Bronchial epithelial cell (primary cell): ENCODE data around the gene ZC3H4. TPM values are rescaled to one million over a fixed set of nuclear protein-coding genes. Genes with fewer than 3 reads are reported as not detected.
A peak's percentile ranks its signal among the peaks of the same experiment; 100 is the strongest.

ENCODE experiments used
- DNase-seq: peaks from one replicate; pipeline ENCODE4 v3.0.0-alpha.2; 2010; ENCODE audit warnings: low read depth
- FAIRE-seq: peaks from 2 replicates; lab custom pipeline; 2011; peaks lifted over from hg19 to GRCh38; lab: Jason Lieb, UNC
- H3K27me3 ChIP-seq: 2 replicates; pipeline ENCODE4 v1.5.1; 2011; ENCODE audit warnings: low read length; ENCODE audit not compliant: control insufficient read depth, insufficient read depth
- H3K36me3 ChIP-seq: 2 replicates; pipeline ENCODE4 v1.5.1; 2011; ENCODE audit warnings: low read length; ENCODE audit not compliant: control insufficient read depth, insufficient read depth
- H3K4me3 ChIP-seq: 2 replicates; pipeline ENCODE4 v1.5.1; 2011; ENCODE audit warnings: mild to moderate bottlenecking, low read depth, low read length, control low read depth
- CTCF ChIP-seq: IDR thresholded peaks from 2 replicates; pipeline ENCODE4 v1.5.1; 2011; ENCODE audit warnings: mild to moderate bottlenecking, moderate library complexity, low read length, control low read depth, inconsistent platforms; ENCODE audit not compliant: insufficient read depth, severe bottlenecking
- total RNA-seq: library from RNA; depleted of rRNA; stranded (reverse); fragments of >200 nt; gene quantifications from 2 replicates; pipeline ENCODE4 v1.2.1, GENCODE V29; 2014

ZC3H4 gene
- total RNA-seq, 1 donor from 2014 or later: 2.6 TPM

- no peak for TF ChIP-seq CTCF
- no peak overlapping the region for H3K4me3 ChIP-seq
- H3K27me3 ChIP-seq: no peaks in the 10 kb centered on the region
- FAIRE-seq (no peak), DNase-seq (peak; percentile 53)
- H3K36me3 ChIP-seq: peaks cover 5% of the 10 kb centered on the region
Measured at GRCh38 chr19:47107953-47108746, 5.4 kb downstream of the ZC3H4 start.

DNA sequence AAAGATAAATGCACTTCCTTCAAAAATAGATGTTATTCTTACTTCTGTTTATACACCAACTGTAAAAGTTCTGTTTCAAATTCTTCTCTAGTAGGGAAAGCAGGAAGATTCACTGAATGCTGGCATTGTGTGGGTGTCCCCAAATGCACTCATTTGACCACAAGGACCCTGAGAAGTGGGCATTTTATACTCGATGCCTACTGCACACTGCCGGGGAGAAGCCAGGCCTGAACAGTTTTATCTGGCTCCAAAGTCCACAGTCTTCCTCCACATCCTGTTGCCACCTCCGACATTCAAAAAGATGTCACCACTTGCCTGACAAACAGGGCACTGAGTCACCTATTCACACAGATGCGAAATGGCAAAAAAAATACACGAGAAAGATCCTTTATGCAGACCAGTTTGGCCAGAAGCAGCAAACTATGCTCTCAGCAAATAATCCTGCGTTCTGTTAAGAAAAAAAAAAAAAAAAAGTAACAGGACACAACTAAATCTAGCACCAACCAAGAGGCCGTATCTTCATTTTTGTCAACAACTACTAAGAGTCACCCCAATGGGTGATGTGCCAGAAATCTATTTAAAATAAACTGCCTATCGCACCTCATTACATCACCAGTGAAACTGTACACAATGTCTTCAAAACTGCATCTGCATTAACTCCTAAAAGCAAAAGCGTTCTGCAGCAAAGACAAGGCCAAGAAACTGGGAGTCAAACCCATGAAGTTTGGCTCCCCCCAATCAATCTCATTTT is 6.2 kb downstream of the ZC3H4 start:
- Histone ChIP-seq H3K27me3 (no peaks in the 10 kb centered on the region), H3K4me3 (no peak overlapping the region), H3K36me3 (peaks cover 5% of the 10 kb centered on the region)
- FAIRE-seq: no peak
- no peak for TF ChIP-seq CTCF
- DNase-seq: peak; percentile 53

DNA sequence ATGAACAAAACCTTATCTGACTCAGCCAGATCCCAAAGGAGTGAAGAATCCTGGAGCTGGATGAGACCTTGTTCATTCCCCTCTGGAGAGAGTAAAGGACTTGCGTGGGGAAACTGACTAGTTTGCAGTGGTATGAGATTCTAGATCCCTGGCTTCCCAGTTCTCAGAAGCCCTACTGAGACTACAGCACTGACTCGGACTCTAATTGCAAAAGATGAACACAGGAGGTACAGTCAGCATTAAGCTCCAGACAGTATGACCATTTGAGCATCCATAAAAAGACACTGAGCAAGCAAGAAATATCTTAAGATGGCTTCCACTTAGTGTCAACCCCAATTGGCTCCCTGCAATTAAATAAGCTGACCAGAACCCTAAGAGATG is 6.8 kb downstream of the ZC3H4 start:
- no peak overlapping the region for H3K4me3 ChIP-seq
- DNase-seq: no peak
- TF ChIP-seq CTCF: no peak
- no peaks in the 10 kb centered on the region for H3K27me3 ChIP-seq
- FAIRE-seq: no peak
- H3K36me3 ChIP-seq: peaks cover 5% of the 10 kb centered on the region

- Histone ChIP-seq H3K4me3 (no peak overlapping the region), H3K27me3 (no peaks in the 10 kb centered on the region), H3K36me3 (peaks cover 4% of the 10 kb centered on the region)
- DNase-seq (no peak), FAIRE-seq (no peak)
- no peak for TF ChIP-seq CTCF
Measured at GRCh38 chr19:47105874-47106273, 7.7 kb downstream of the ZC3H4 start.

DNA sequence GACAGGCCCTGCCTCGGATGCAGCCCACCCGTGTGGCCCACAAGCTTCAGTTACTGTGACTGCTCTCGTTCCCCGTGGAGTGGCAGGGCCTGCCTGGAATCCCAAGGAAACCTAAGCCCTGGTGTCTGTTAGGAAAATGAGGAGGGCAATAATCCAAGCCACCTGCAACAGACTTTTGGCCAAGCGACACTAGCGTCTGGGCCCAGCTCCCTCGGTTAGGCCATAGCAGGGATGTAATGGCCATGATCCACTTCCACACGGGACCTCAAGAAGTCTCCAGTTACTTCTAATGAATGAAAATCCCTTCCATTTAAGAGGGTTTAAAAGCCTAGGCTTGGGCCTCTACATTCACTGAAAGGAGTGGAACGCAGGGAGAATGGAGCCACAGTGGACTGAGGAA is 8.9 kb downstream of the ZC3H4 start:
- no peak for FAIRE-seq

More for the DNA sequence above, 8.9 kb downstream of the ZC3H4 start:
- no peak for DNase-seq
- Histone ChIP-seq H3K27me3 (no peaks in the 10 kb centered on the region), H3K36me3 (peaks cover 6% of the 10 kb centered on the region), H3K4me3 (no peak overlapping the region)
- TF ChIP-seq CTCF: no peak
